H9 (cell line): ENCODE data around the gene RALGAPA1. TPM values are rescaled to one million over a fixed set of nuclear protein-coding genes. Genes with fewer than 3 reads are reported as not detected.

Experiments used
- DNase-seq: peaks from one replicate; pipeline ENCODE4 v3.0.0-alpha.2; 2017
- H2AFZ ChIP-seq: one replicate; pipeline ENCODE4 v1.6.1; 2013; ENCODE audit warnings: mild to moderate bottlenecking, low read length, control low read depth, moderate library complexity
- H2AK5ac ChIP-seq: 2 replicates; pipeline ENCODE4 v1.6.1; 2013; ENCODE audit warnings: low read length, control low read depth, mixed read lengths; ENCODE audit not compliant: insufficient read length
- H2BK120ac ChIP-seq: one replicate; pipeline ENCODE4 v1.6.1; 2013; ENCODE audit warnings: low read depth, mild to moderate bottlenecking, low read length, control low read depth, inconsistent platforms; ENCODE audit not compliant: poor library complexity, severe bottlenecking
- H2BK12ac ChIP-seq: 2 replicates; pipeline ENCODE4 v1.6.1; 2013; ENCODE audit warnings: low read length, control low read depth, mixed read lengths, low read depth; ENCODE audit not compliant: insufficient read length
- H2BK15ac ChIP-seq: 2 replicates; pipeline ENCODE4 v1.6.1; 2013; ENCODE audit warnings: low read depth, low read length, control low read depth
- H2BK20ac ChIP-seq: one replicate; pipeline ENCODE4 v1.6.1; 2013; ENCODE audit warnings: low read depth, mild to moderate bottlenecking, low read length, control low read depth, inconsistent platforms; ENCODE audit not compliant: poor library complexity, severe bottlenecking
- H2BK5ac ChIP-seq: 2 replicates; pipeline ENCODE4 v1.6.1; 2013; ENCODE audit warnings: low read length, control low read depth, mixed read lengths; ENCODE audit not compliant: insufficient read length
- H3K14ac ChIP-seq: 2 replicates; pipeline ENCODE4 v1.6.1; 2013; ENCODE audit warnings: low read length, control low read depth; ENCODE audit not compliant: insufficient read depth
- H3K18ac ChIP-seq: 2 replicates; pipeline ENCODE4 v1.6.1; 2013; ENCODE audit warnings: low read depth, mild to moderate bottlenecking, mixed read lengths, low read length, control low read depth; ENCODE audit not compliant: insufficient read length
- H3K23ac ChIP-seq: 2 replicates; pipeline ENCODE4 v1.6.1; 2013; ENCODE audit warnings: low read length, control low read depth, mixed read lengths, low read depth; ENCODE audit not compliant: insufficient read length
- H3K23me2 ChIP-seq: 2 replicates; pipeline ENCODE4 v1.6.1; 2013; ENCODE audit warnings: low read depth, mild to moderate bottlenecking, mixed read lengths, low read length, control low read depth; ENCODE audit not compliant: insufficient read length, poor library complexity, severe bottlenecking
- H3K27ac ChIP-seq: 2 replicates; pipeline ENCODE4 v1.5.1; 2013; ENCODE audit warnings: low read length, control low read depth, mixed read lengths, low read depth; ENCODE audit not compliant: insufficient read length
- H3K27me3 ChIP-seq: 2 replicates; pipeline ENCODE4 v1.6.1; 2013; ENCODE audit warnings: low read length, control low read depth, inconsistent platforms; ENCODE audit not compliant: insufficient read depth
- H3K4ac ChIP-seq: 2 replicates; pipeline ENCODE4 v1.6.1; 2013; ENCODE audit warnings: low read depth, mild to moderate bottlenecking, control low read depth, inconsistent platforms, low read length, moderate library complexity
- H3K4me1 ChIP-seq: 2 replicates; pipeline ENCODE4 v1.6.1; 2013; ENCODE audit warnings: low read length, control low read depth, inconsistent platforms; ENCODE audit not compliant: insufficient read depth
- H3K4me2 ChIP-seq: 2 replicates; pipeline ENCODE4 v1.6.1; 2013; ENCODE audit warnings: low read length, control low read depth, mixed read lengths; ENCODE audit not compliant: insufficient read length, insufficient read depth
- H3K56ac ChIP-seq: 2 replicates; pipeline ENCODE4 v1.6.1; 2013; ENCODE audit warnings: low read depth, mild to moderate bottlenecking, mixed read lengths, low read length, control low read depth; ENCODE audit not compliant: insufficient read length
- H3K79me1 ChIP-seq: 2 replicates; pipeline ENCODE4 v1.6.1; 2013; ENCODE audit warnings: low read depth, mild to moderate bottlenecking, moderate library complexity, low read length, control low read depth, inconsistent platforms; ENCODE audit not compliant: insufficient read depth, poor library complexity, severe bottlenecking
- H3K79me2 ChIP-seq: 2 replicates; pipeline ENCODE4 v1.6.1; 2013; ENCODE audit warnings: low read length, control low read depth, inconsistent platforms; ENCODE audit not compliant: insufficient read depth
- H3K9ac ChIP-seq: 2 replicates; pipeline ENCODE4 v1.6.1; 2013; ENCODE audit warnings: low read length, control low read depth, mixed read lengths; ENCODE audit not compliant: insufficient read length; ENCODE audit errors: extremely low read depth
- H3K9me3 ChIP-seq: one replicate; pipeline ENCODE4 v1.6.1; 2013; ENCODE audit warnings: low read depth, low read length, inconsistent platforms; ENCODE audit not compliant: control insufficient read depth
- H3T11ph ChIP-seq: one replicate; pipeline ENCODE4 v1.6.1; 2013; ENCODE audit warnings: mild to moderate bottlenecking, low read length, control low read depth, inconsistent platforms
- H4K20me1 ChIP-seq: one replicate; pipeline ENCODE4 v1.6.1; 2013; ENCODE audit not compliant: control insufficient read depth, insufficient read length, insufficient read depth
- H4K5ac ChIP-seq: 2 replicates; pipeline ENCODE4 v1.6.1; 2013; ENCODE audit warnings: low read depth, mild to moderate bottlenecking, mixed read lengths, low read length, control low read depth; ENCODE audit not compliant: insufficient read length
- H4K8ac ChIP-seq: replicated peaks from 2 replicates; pipeline ENCODE4 v1.6.1; 2013; ENCODE audit warnings: low read length, control low read depth, mixed read lengths, low read depth; ENCODE audit not compliant: insufficient read length
- H4K91ac ChIP-seq: 2 replicates; pipeline ENCODE4 v1.6.1; 2013; ENCODE audit warnings: low read depth, mild to moderate bottlenecking, moderate library complexity, mixed read lengths, low read length, control low read depth; ENCODE audit not compliant: insufficient read length
- H3K27ac Mint-ChIP-seq, 3 experiments: 2 replicates in 2 of 3; 3 replicates in 1 of 3; pipeline ENCODE4 v1.8.0; 2020 to 2021; ENCODE audit warnings: mixed read lengths in 3 of 3, mild to moderate bottlenecking in 1 of 3, moderate library complexity in 1 of 3
- H3K27me3 Mint-ChIP-seq: 2 replicates; pipeline ENCODE4 v1.8.0; 2021; ENCODE audit warnings: low read depth, mild to moderate bottlenecking, moderate library complexity, mixed read lengths
- H3K36me3 Mint-ChIP-seq, 3 experiments: 2 replicates in 2 of 3; 3 replicates in 1 of 3; pipeline ENCODE4 v1.8.0; 2020 to 2021; ENCODE audit warnings: low read depth in 3 of 3, mixed read lengths in 3 of 3; ENCODE audit not compliant: insufficient read depth in 1 of 3
- H3K4me1 Mint-ChIP-seq, 2 experiments: 2 replicates each; pipeline ENCODE4 v1.8.0; 2020; ENCODE audit warnings: mixed read lengths in 2 of 2
- H3K4me3 Mint-ChIP-seq, 2 experiments: 2 replicates in 1 of 2; 3 replicates in 1 of 2; pipeline ENCODE4 v1.8.0; 2020 to 2021; ENCODE audit warnings: mild to moderate bottlenecking in 2 of 2, mixed read lengths in 2 of 2, moderate library complexity in 1 of 2
- H3K9me3 Mint-ChIP-seq, 2 experiments: 2 replicates in 1 of 2; 3 replicates in 1 of 2; pipeline ENCODE4 v1.8.0; 2020; ENCODE audit warnings: mild to moderate bottlenecking in 2 of 2, mixed read lengths in 2 of 2, moderate library complexity in 1 of 2
- WGBS: extraction: QIAGEN DNeasy Blood & Tissue Kit; methylation state at CpG from one replicate; pipeline ENCODE4 v1.1.7; 2013; ENCODE audit warnings: missing lambda C conversion rate, low lambda C conversion rate, mixed read lengths; ENCODE audit not compliant: insufficient read length; ENCODE audit errors: extremely low coverage; 5-methylcytosine and 5-hydroxymethylcytosine counted together
- total RNA-seq: library from RNA; stranded (reverse); gene quantifications from 2 replicates; pipeline ENCODE4 v1.2.1, GENCODE V29; 2021
- TF ChIP-seq, protein P1 (sequence below): fragments of 200-600 bp; sonication (generic); conservative IDR thresholded peaks from 3 replicates; pipeline ENCODE4 v1.8.0; 2021; ENCODE audit warnings: antibody characterized with exemption, mild to moderate bottlenecking

RALGAPA1 gene
- total RNA-seq, 1 experiment from 2014 or later: 29.8 TPM

GRCh38 chr14:35607380-35607779 is 201.7 kb downstream of the RALGAPA1 start:
- Histone ChIP-seq H3K23ac (no peak overlapping the region), H3K79me1 (no peaks in the 10 kb centered on the region), H3K4ac (no peak overlapping the region), H4K91ac (no peak overlapping the region), H3T11ph (no peak overlapping the region), H3K4me1 (no peaks in the 10 kb centered on the region), H2AFZ (no peak overlapping the region), H2BK15ac (no peak overlapping the region), H3K9ac (no peak overlapping the region), H3K56ac (no peak overlapping the region), H3K9me3 (no peaks in the 10 kb centered on the region), H2BK5ac (no peak overlapping the region), H2BK12ac (no peak overlapping the region), H3K27me3 (no peaks in the 10 kb centered on the region), H3K23me2 (no peaks in the 10 kb centered on the region), H2AK5ac (no peak overlapping the region), H4K20me1 (no peaks in the 10 kb centered on the region), H3K4me2 (no peak overlapping the region), H4K8ac (no peak overlapping the region), H2BK20ac (no peak overlapping the region), H3K18ac (no peak overlapping the region), H4K5ac (no peak overlapping the region), H3K27ac (no peak overlapping the region), H3K14ac (no peak overlapping the region), H2BK120ac (no peak overlapping the region), H3K79me2 (no peaks in the 10 kb centered on the region)
- no peak for DNase-seq
- no CpG with 5 or more reads among the region's 3 CpGs for WGBS
- no peak overlapping the region for H3K4me3 Mint-ChIP-seq
- H3K4me1 Mint-ChIP-seq: no peaks in the 10 kb centered on the region
- H3K27me3 Mint-ChIP-seq: no peaks in the 10 kb centered on the region
- H3K36me3 Mint-ChIP-seq: peaks cover 4 to 10% (median 6%) of the 10 kb centered on the region in 3 experiments; a peak in 5 of 7 replicates
- H3K9me3 Mint-ChIP-seq: no peaks in the 10 kb centered on the region
- H3K27ac Mint-ChIP-seq: 0 out of 7 replicates have a peak overlapping the region, but pooled peaks of 1 of the 3 experiments have one; percentile 11
- TF ChIP-seq, protein P1, sequence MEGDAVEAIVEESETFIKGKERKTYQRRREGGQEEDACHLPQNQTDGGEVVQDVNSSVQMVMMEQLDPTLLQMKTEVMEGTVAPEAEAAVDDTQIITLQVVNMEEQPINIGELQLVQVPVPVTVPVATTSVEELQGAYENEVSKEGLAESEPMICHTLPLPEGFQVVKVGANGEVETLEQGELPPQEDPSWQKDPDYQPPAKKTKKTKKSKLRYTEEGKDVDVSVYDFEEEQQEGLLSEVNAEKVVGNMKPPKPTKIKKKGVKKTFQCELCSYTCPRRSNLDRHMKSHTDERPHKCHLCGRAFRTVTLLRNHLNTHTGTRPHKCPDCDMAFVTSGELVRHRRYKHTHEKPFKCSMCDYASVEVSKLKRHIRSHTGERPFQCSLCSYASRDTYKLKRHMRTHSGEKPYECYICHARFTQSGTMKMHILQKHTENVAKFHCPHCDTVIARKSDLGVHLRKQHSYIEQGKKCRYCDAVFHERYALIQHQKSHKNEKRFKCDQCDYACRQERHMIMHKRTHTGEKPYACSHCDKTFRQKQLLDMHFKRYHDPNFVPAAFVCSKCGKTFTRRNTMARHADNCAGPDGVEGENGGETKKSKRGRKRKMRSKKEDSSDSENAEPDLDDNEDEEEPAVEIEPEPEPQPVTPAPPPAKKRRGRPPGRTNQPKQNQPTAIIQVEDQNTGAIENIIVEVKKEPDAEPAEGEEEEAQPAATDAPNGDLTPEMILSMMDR: no peak
